ENCODE measurements around the gene PACS1. TPM values are rescaled to one million over a fixed set of nuclear protein-coding genes. Genes with fewer than 3 reads are reported as not detected.

Gene PACS1
- total RNA-seq, 1 experiment from 2014 or later, result 41.1 TPM

GRCh38 chr11:66235141-66235540, 165.1 kb downstream of the PACS1 start:
- RAD21 ChIA-PET (ENCODE audit: low non-redundant PET in 1 of 2, low total read pairs in 2 of 2, uncharacterized antibody in 2 of 2, unreplicated experiment in 2 of 2), result no interaction called here

More at GRCh38 chr11:66235141-66235540, 165.1 kb downstream of the PACS1 start:
- Histone ChIP-seq H3K79me2 (ENCODE audit: insufficient read depth, low read length) (no peaks in the 10 kb centered on the region), H3K9me2 (ENCODE audit: insufficient read depth) (no peaks in the 10 kb centered on the region), H3K27ac (ENCODE audit: low read depth, low read length) (no peak overlapping the region), H3K4me1 (ENCODE audit: control insufficient read depth in 1 of 2, insufficient read depth in 2 of 2, low read length in 2 of 2) (no peaks in the 10 kb centered on the region), H3K27me3 (ENCODE audit: insufficient read depth, low read length) (no peaks in the 10 kb centered on the region), H3K9me3 (ENCODE audit: control insufficient read depth in 1 of 2, insufficient read depth in 1 of 2, low read depth in 1 of 2, low read length in 2 of 2) (no peaks in the 10 kb centered on the region), H3K36me3 (ENCODE audit: control insufficient read depth in 1 of 2, insufficient read depth in 2 of 2, low read length in 2 of 2) (peaks cover 4 to 11% of the 10 kb centered on the region in 2 experiments; a peak in 2 of 4 replicates), H3K9ac (ENCODE audit: low read length) (no peak overlapping the region), H3K4me2 (ENCODE audit: low read length) (no peak overlapping the region), H2AFZ (ENCODE audit: low read depth, low read length, poor library complexity, severe bottlenecking) (no peak overlapping the region), H4K20me1 (ENCODE audit: insufficient read depth) (no peaks in the 10 kb centered on the region), H3K4me3 (replicated peaks in 1 of 2; ENCODE audit: low read depth in 1 of 2, low read length in 2 of 2) (no peak overlapping the region)
- no peak for DNase-seq (ENCODE audit: low read depth, low spot score)
- ChIA-PET CTCF (interaction anchor here (1.4 kb wide), 1 partner anchor 13 kb away, joined by 3 read pairs; no protein-coding TSS in a partner anchor), POLR2A (no interaction called here)
- no TSS peak for BruUV-seq (replicated peaks)
- ATAC-seq, result no peak
- intact Hi-C loops (cut with micrococcal nuclease), result no loop called here
- TF ChIP-seq ELF1 (IDR thresholded peaks at IDR 0.05; ENCODE audit: borderline replicate concordance, low read depth), result no peak
- no peak for TF ChIP-seq SIN3A (IDR thresholded peaks at IDR 0.05; ENCODE audit: low read depth)
- no peak for TF ChIP-seq POLR2A (IDR thresholded peaks at IDR 0.05; ENCODE audit: borderline replicate concordance, extremely low read depth, insufficient read depth, insufficient read length)
- TF ChIP-seq POLR2AphosphoS5 (IDR thresholded peaks at IDR 0.05; ENCODE audit: low read depth, low read length), result no peak
- no peak for TF ChIP-seq SP1 (IDR thresholded peaks at IDR 0.05; ENCODE audit: low read depth)
- no peak for TF ChIP-seq ZNF274 (IDR thresholded peaks at IDR 0.05; ENCODE audit: low read depth, low read length)
- TF ChIP-seq ZBTB33 (IDR thresholded peaks at IDR 0.05; ENCODE audit: extremely low read depth, insufficient replicate concordance, low read length), result no peak
- TF ChIP-seq, protein P1, sequence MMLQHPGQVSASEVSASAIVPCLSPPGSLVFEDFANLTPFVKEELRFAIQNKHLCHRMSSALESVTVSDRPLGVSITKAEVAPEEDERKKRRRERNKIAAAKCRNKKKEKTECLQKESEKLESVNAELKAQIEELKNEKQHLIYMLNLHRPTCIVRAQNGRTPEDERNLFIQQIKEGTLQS (IDR thresholded peaks at IDR 0.05), result no peak
- no peak for TF ChIP-seq EZH2 (IDR thresholded peaks at IDR 0.05)
- no peak for TF ChIP-seq EZH2phosphoT487 (IDR thresholded peaks at IDR 0.05; ENCODE audit: borderline replicate concordance)

Data from HCT116 (cell line).